Measurements from ENCODE around the gene ANKS6. TPM values are rescaled to one million over a fixed set of nuclear protein-coding genes. Genes with fewer than 3 reads are reported as not detected.

ANKS6 gene
- total and polyA plus RNA-seq, 10 of the 15 experiments (the other 5 are each of a cell fraction or from before 2014, with no cell fraction given): 2.0 to 16.2 (median 6.1) TPM

GRCh38 chr9:98846081-98846480, 49.7 kb upstream of the ANKS6 start:
- SMC1A ChIA-PET (ENCODE audit: uncharacterized antibody, unreplicated experiment): no interaction called here
- H3K79me2 ChIP-seq (ENCODE audit: control insufficient read depth, insufficient read depth, low read length): no peaks in the 10 kb centered on the region
- WGBS (ENCODE audit: insufficient coverage, insufficient replicate concordance, low lambda C conversion rate, missing lambda C conversion rate): 33% methylated on average over 5 of the region's 5 CpGs
- no peak overlapping the region for H2AFZ ChIP-seq (ENCODE audit: control insufficient read depth, low read depth, low read length)
- no TSS peak for BruUV-seq (replicated peaks)
- RAD21 ChIA-PET (ENCODE audit: unreplicated experiment): no interaction called here
- no peak overlapping the region for H3K27ac ChIP-seq (ENCODE audit: control insufficient read depth, insufficient read depth)
- DNase-seq (ENCODE audit: low read depth, low spot score) (no peak), FAIRE-seq (no peak), ATAC-seq (no peak)
- no peaks in the 10 kb centered on the region for H3K4me1 ChIP-seq (ENCODE audit: control insufficient read depth, insufficient read depth, low read length)
- H3K9ac ChIP-seq (ENCODE audit: control insufficient read depth, insufficient read depth, low read length): no peak overlapping the region
- no peaks in the 10 kb centered on the region for H3K36me3 ChIP-seq (ENCODE audit: control insufficient read depth in 2 of 2, insufficient read depth in 2 of 2, low read length in 1 of 2)
- no peak overlapping the region for H3K4me3 ChIP-seq
- H3K4me2 ChIP-seq (ENCODE audit: control insufficient read depth, insufficient read depth): no peak overlapping the region
- in situ Hi-C loops (cut with MboI) (loop anchor here (5.0 kb wide), 2 partner anchors 151 to 291 kb away; no protein-coding TSS in a partner anchor), intact Hi-C loops (cut with micrococcal nuclease; ENCODE audit: unreplicated experiment) (loop anchor here (5.0 kb wide), 2 partner anchors 131 to 1751 kb away; no protein-coding TSS in a partner anchor)
- CTCF ChIA-PET: interaction anchor here (0.6 to 7.8 kb wide), 4 partner anchors 8 to 294 kb away, joined by 3 to 108 read pairs (median 42); no protein-coding TSS in a partner anchor
- no peaks in the 10 kb centered on the region for H3K9me3 ChIP-seq (replicated peaks; ENCODE audit: control insufficient read depth, insufficient read depth, low read length)
- H4K20me1 ChIP-seq (ENCODE audit: control insufficient read depth, insufficient read depth): no peaks in the 10 kb centered on the region
- POLR2A ChIA-PET: no interaction called here
- no peaks in the 10 kb centered on the region; a peak in 1 of 4 replicates for H3K27me3 ChIP-seq (replicated peaks in 1 of 2; ENCODE audit: control insufficient read depth in 2 of 2, insufficient read depth in 2 of 2, low read length in 1 of 2)
- TF ChIP-seq ZBTB11 (CRISPR knock-in tag; IDR thresholded peaks at IDR 0.05): no peak
- TF ChIP-seq ZNF217 (IDR thresholded peaks at IDR 0.05): no peak
- TF ChIP-seq IKZF2 (IDR thresholded peaks at IDR 0.05): no peak
- TF ChIP-seq EGR1 (IDR thresholded peaks at IDR 0.05; ENCODE audit: borderline replicate concordance in 1 of 2, low read depth in 2 of 2, low read length in 2 of 2): no peak
- TF ChIP-seq MXI1 (IDR thresholded peaks at IDR 0.05; ENCODE audit: low read depth, low read length): no peak
- TF ChIP-seq ZSCAN29 (IDR thresholded peaks at IDR 0.05): no peak
- TF ChIP-seq POLR2A (IDR thresholded peaks at IDR 0.05; ENCODE audit: low read depth, low read length): no peak
- no peak for TF ChIP-seq CBFB (IDR thresholded peaks at IDR 0.05; ENCODE audit: low read depth)
- no peak for TF ChIP-seq NFXL1 (IDR thresholded peaks at IDR 0.05; ENCODE audit: borderline replicate concordance)
- no peak for TF ChIP-seq E2F8 (IDR thresholded peaks at IDR 0.05; ENCODE audit: low read depth, partially characterized antibody)
- TF ChIP-seq, protein P1, sequence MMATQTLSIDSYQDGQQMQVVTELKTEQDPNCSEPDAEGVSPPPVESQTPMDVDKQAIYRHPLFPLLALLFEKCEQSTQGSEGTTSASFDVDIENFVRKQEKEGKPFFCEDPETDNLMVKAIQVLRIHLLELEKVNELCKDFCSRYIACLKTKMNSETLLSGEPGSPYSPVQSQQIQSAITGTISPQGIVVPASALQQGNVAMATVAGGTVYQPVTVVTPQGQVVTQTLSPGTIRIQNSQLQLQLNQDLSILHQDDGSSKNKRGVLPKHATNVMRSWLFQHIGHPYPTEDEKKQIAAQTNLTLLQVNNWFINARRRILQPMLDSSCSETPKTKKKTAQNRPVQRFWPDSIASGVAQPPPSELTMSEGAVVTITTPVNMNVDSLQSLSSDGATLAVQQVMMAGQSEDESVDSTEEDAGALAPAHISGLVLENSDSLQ (IDR thresholded peaks at IDR 0.05): no peak
- TF ChIP-seq USF2 (IDR thresholded peaks at IDR 0.05; ENCODE audit: borderline replicate concordance, low read depth, low read length): no peak
- TF ChIP-seq SREBF1 (IDR thresholded peaks at IDR 0.05; ENCODE audit: low read length): no peak
- TF ChIP-seq HDAC6 (IDR thresholded peaks at IDR 0.05; ENCODE audit: unreplicated experiment): no peak
- TF ChIP-seq, protein P2, sequence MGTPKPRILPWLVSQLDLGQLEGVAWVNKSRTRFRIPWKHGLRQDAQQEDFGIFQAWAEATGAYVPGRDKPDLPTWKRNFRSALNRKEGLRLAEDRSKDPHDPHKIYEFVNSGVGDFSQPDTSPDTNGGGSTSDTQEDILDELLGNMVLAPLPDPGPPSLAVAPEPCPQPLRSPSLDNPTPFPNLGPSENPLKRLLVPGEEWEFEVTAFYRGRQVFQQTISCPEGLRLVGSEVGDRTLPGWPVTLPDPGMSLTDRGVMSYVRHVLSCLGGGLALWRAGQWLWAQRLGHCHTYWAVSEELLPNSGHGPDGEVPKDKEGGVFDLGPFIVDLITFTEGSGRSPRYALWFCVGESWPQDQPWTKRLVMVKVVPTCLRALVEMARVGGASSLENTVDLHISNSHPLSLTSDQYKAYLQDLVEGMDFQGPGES (IDR thresholded peaks at IDR 0.05): no peak
